SU-DHL-6 (cell line): ENCODE measurements around the gene GLUD1.
"Not testable (repeated sequence)": the region's sequence is repeated elsewhere in the genome, so short reads cannot be mapped to it uniquely, and the experiment has no call there.

ENCODE experiments used
- H2AFZ ChIP-seq: fragments of 200-600 bp; sonication (generic); 2 replicates; pipeline ENCODE4 v1.6.1; 2014; ENCODE audit warnings: low read depth, mild to moderate bottlenecking, moderate library complexity, mixed read lengths, antibody characterized with exemption, low read length; ENCODE audit not compliant: severe bottlenecking
- H3F3A ChIP-seq: fragments of 200-600 bp; shearing (Covaris generic); 2 replicates; pipeline ENCODE4 v1.6.0; 2016; ENCODE audit warnings: antibody characterized with exemption, mild to moderate bottlenecking; ENCODE audit not compliant: insufficient read depth
- H3K27ac ChIP-seq: fragments of 200-600 bp; sonication (generic); 2 replicates; pipeline ENCODE4 v1.5.1; 2016; ENCODE audit warnings: low read depth, mild to moderate bottlenecking, low read length, moderate library complexity, mixed read lengths
- H3K27me3 ChIP-seq: fragments of 200-600 bp; sonication (generic), shearing (Covaris generic); 2 replicates; pipeline ENCODE4 v1.6.0; 2014; ENCODE audit warnings: mild to moderate bottlenecking, low read length
- H3K36me3 ChIP-seq: fragments of 200-600 bp; sonication (generic); 2 replicates; pipeline ENCODE4 v1.6.1; 2014; ENCODE audit warnings: mild to moderate bottlenecking, low read length, mixed read lengths
- H3K4me2 ChIP-seq: fragments of 300-600, 200-600 bp; shearing (Covaris generic), sonication (generic); 2 replicates; pipeline ENCODE4 v1.6.0; 2014; ENCODE audit warnings: low read length, low read depth, mild to moderate bottlenecking; ENCODE audit not compliant: poor library complexity, severe bottlenecking
- H3K4me3 ChIP-seq: fragments of 200-600 bp; sonication (generic); 2 replicates; pipeline ENCODE4 v1.5.1; 2014; ENCODE audit warnings: antibody characterized with exemption, low read length, mild to moderate bottlenecking, mixed read lengths; ENCODE audit not compliant: insufficient read depth, poor library complexity, severe bottlenecking
- H3K79me2 ChIP-seq: fragments of 200-600 bp; sonication (generic); 2 replicates; pipeline ENCODE4 v1.6.1; 2014; ENCODE audit warnings: mild to moderate bottlenecking, low read length, moderate library complexity; ENCODE audit not compliant: insufficient read depth
- H3K9ac ChIP-seq: fragments of 200-600 bp; sonication (generic); 2 replicates; pipeline ENCODE4 v1.7.0; 2014; ENCODE audit warnings: mild to moderate bottlenecking, low read length
- H3K9me2 ChIP-seq: fragments of 200-600 bp; sonication (generic); replicated peaks from 2 replicates; pipeline ENCODE4 v1.6.1; 2014; ENCODE audit warnings: low read length; ENCODE audit not compliant: insufficient read depth
- H3K9me3 ChIP-seq: fragments of 200-600 bp; sonication (generic); 2 replicates; pipeline ENCODE4 v1.6.1; 2014; ENCODE audit warnings: low read length, mixed read lengths; ENCODE audit not compliant: insufficient read depth
- H4K20me1 ChIP-seq: fragments of 200-600 bp; sonication (generic); 2 replicates; pipeline ENCODE4 v1.6.1; 2014; ENCODE audit warnings: low read depth, mild to moderate bottlenecking, antibody characterized with exemption, low read length, moderate library complexity, mixed read lengths
- EZH2phosphoT487 ChIP-seq: fragments of 200-600 bp; sonication (generic), shearing (Covaris generic); conservative IDR thresholded peaks from 2 replicates; pipeline ENCODE4 v1.6.1; 2018; ENCODE audit warnings: mild to moderate bottlenecking, antibody characterized with exemption, low read length, moderate library complexity, mixed read lengths
- TF ChIP-seq, protein P1 (sequence below): fragments of 200-600 bp; sonication (generic); IDR thresholded peaks from one replicate; pipeline ENCODE4 v1.5.1; 2017; ENCODE audit warnings: antibody characterized with exemption, mild to moderate bottlenecking, low read length, moderate library complexity; ENCODE audit not compliant: insufficient read depth, poor library complexity, severe bottlenecking

Gene GLUD1

DNA sequence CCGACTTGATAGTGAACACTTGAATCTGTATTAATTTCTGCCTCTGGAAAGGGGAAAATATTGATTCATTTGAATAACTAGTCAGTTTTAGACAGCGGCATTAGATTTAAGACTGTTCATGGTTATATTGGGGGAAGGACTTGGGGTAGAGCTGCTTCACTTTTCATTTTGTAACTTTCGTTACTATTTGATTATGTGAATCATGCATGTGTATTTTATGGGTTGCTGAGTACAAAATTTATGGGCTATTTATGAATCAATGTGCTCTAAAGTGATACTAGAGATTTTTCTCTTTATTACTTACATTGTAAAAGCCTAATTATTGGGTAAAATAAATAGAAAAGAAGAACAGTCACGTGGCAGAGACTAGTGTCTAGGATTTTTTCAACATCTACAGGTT lies 4.9 kb downstream of the GLUD1 start:
- Histone ChIP-seq H3K4me2 (no peak overlapping the region), H3K9me3 (no peaks in the 10 kb centered on the region), H4K20me1 (peaks cover 17% of the 10 kb centered on the region), H2AFZ (no peak overlapping the region), H3F3A (peaks cover 14% of the 10 kb centered on the region; the same call in 1 of the 2 replicates), H3K27ac (no peak overlapping the region), H3K79me2 (peaks cover 92% of the 10 kb centered on the region), H3K36me3 (peaks cover 27% of the 10 kb centered on the region; the same call in 1 of the 2 replicates), H3K9ac (no peak overlapping the region), H3K9me2 (no peaks in the 10 kb centered on the region), H3K27me3 (no peaks in the 10 kb centered on the region), H3K4me3 (no peak overlapping the region)
- TF ChIP-seq, protein P1, sequence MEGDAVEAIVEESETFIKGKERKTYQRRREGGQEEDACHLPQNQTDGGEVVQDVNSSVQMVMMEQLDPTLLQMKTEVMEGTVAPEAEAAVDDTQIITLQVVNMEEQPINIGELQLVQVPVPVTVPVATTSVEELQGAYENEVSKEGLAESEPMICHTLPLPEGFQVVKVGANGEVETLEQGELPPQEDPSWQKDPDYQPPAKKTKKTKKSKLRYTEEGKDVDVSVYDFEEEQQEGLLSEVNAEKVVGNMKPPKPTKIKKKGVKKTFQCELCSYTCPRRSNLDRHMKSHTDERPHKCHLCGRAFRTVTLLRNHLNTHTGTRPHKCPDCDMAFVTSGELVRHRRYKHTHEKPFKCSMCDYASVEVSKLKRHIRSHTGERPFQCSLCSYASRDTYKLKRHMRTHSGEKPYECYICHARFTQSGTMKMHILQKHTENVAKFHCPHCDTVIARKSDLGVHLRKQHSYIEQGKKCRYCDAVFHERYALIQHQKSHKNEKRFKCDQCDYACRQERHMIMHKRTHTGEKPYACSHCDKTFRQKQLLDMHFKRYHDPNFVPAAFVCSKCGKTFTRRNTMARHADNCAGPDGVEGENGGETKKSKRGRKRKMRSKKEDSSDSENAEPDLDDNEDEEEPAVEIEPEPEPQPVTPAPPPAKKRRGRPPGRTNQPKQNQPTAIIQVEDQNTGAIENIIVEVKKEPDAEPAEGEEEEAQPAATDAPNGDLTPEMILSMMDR: no peak
- TF ChIP-seq EZH2phosphoT487: no peak

DNA sequence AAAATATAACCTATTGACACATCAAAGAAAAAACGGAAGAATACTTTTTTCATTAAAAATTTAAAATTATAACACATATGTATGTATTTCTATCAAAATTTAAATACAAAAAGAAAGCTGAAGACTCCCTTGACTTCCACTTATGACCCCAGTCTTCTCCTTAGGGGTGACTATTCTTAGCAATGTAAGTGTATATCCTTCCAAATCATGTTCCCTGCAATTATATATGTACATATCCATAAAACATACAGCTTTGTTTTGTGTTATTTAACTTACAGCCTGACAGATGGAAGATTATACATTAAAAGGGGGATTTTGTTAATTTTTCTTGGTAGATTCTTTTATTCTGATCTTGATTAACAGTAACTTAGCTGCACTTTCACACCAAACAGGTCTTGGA lies 9.1 kb downstream of the GLUD1 start:
- Histone ChIP-seq H3K27me3 (no peaks in the 10 kb centered on the region), H3F3A (no peaks in the 10 kb centered on the region), H3K9me2 (no peaks in the 10 kb centered on the region), H3K4me2 (no peak overlapping the region), H3K9ac (no peak overlapping the region), H4K20me1 (no peaks in the 10 kb centered on the region), H3K9me3 (no peaks in the 10 kb centered on the region), H3K36me3 (peaks cover 20% of the 10 kb centered on the region; the same call in 1 of the 2 replicates), H3K27ac (no peak overlapping the region), H2AFZ (no peak overlapping the region), H3K4me3 (no peak overlapping the region), H3K79me2 (peaks cover 85% of the 10 kb centered on the region)
- TF ChIP-seq EZH2phosphoT487: no peak
- TF ChIP-seq, protein P1: no peak

DNA sequence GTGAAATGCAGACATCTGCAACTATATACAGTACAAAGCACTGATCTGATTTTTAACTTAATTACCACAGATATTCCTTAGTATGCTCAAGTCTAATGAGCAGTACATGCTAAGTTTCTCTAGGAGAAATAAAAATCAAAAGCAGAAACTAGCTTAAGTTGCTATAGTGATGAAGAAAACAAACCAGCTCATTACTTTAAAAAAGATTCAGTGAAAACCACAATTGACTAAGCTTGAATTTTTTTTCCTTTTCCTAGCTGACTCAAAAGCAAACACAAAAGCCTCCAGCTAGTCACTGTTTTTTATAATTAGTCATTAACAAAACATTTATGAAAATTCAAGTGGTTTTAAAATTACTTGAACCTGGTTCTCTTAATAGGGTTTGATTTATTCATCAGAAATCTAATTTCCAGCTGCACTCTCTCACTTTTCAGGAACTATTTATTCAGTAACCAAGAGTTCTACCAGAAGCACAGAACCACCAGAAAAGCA lies 10.3 kb downstream of the GLUD1 start:
- not testable (repeated sequence) for H3K9me3 ChIP-seq, H2AFZ ChIP-seq, H4K20me1 ChIP-seq, H3K9me2 ChIP-seq, H3K4me2 ChIP-seq, H3K27me3 ChIP-seq, H3K9ac ChIP-seq, H3K27ac ChIP-seq, H3F3A ChIP-seq, H3K4me3 ChIP-seq
- Histone ChIP-seq H3K79me2 (peaks cover 76% of the 10 kb centered on the region), H3K36me3 (peaks cover 14% of the 10 kb centered on the region; the same call in 1 of the 2 replicates)

DNA sequence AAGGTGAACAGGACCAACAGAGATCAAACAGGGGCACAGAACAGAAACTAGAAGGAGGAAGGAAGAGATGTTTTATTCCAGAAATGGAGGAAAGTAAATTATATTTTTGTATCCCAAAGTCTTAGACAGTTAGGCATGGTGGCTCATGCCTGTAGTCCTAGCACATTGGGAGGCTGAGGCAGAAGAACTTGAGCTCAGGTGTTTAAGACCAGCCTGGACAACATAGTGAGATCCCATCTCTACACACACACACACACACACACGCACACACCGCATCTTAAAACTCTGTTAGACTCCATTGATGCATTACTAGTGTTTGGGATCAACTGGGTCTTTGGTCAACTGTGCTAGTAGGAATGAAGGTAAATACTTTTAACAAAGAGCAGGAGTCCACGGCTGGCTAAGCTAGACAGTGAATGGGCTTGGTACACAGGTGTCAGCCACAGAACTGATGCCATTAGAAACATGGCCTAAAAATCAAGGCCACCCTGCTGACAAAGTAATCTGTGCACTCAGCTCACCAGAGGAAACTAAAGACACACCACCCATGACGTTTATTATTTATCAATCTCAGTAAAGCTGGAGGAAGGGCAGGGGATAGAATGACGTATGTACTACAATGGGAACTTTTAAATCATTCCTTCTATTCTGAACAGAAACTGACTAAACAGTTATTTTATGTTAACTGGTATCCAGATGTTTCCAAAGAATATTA lies 10.9 kb downstream of the GLUD1 start:
- not testable (repeated sequence) for H4K20me1 ChIP-seq

DNA sequence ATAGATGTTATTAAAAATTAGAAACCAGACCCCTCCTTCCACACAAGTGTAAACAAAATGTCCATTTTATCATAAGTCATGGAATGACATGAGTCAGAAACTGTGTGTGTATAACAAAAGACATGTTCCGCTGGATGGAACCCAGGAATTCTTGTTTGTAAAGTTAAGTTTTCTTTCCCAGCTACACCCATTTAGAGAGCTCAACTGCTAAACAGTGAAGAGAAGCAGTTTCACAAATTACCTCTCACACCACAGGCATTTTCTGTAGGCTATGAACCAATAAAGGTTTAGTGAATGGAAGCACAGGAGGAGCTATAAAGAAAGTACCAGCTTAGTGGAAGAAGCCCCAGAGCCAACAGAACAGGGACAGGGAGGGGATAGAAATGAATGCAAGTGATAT lies 12.4 kb downstream of the GLUD1 start:
- not testable (repeated sequence) for H3K36me3 ChIP-seq, H3K4me3 ChIP-seq, H3K27me3 ChIP-seq, H3K9ac ChIP-seq, H2AFZ ChIP-seq, H3K9me3 ChIP-seq, H3K9me2 ChIP-seq, H3K4me2 ChIP-seq, H3K27ac ChIP-seq, H4K20me1 ChIP-seq, H3F3A ChIP-seq
- peaks cover 74% of the 10 kb centered on the region for H3K79me2 ChIP-seq

More for the DNA sequence above, 10.9 kb downstream of the GLUD1 start:
- H3F3A ChIP-seq, H2AFZ ChIP-seq, H3K4me3 ChIP-seq, H3K9me3 ChIP-seq, H3K9me2 ChIP-seq, H3K4me2 ChIP-seq, H3K27me3 ChIP-seq, H3K27ac ChIP-seq, H3K36me3 ChIP-seq, H3K9ac ChIP-seq: not testable (repeated sequence)
- peaks cover 74% of the 10 kb centered on the region for H3K79me2 ChIP-seq

DNA sequence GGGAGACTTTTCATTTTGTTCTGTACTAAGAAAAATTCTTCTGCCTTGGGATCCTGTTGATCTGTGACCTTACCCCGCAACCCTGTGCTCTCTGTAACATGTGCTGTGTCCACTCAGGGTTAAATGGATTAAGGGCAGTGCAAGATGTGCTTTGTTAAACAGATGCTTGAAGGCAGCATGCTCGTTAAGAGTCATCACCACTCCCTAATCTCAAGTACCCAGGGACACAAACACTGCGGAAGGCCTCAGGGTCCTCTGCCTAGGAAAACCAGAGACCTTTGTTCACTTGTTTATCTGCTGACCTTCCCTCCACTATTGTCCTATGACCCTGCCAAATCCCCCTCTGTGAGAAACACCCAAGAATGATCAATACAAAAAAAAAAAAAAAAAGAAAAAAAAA lies 13.1 kb downstream of the GLUD1 start:
- H2AFZ ChIP-seq, H4K20me1 ChIP-seq, H3K9ac ChIP-seq, H3K9me3 ChIP-seq, H3K9me2 ChIP-seq, H3K27ac ChIP-seq, H3K36me3 ChIP-seq, H3K4me2 ChIP-seq, H3K4me3 ChIP-seq, H3F3A ChIP-seq, H3K27me3 ChIP-seq: not testable (repeated sequence)
- peaks cover 69% of the 10 kb centered on the region for H3K79me2 ChIP-seq
